ENCODE data around the gene IL25. TPM values are rescaled to one million over a fixed set of nuclear protein-coding genes. Genes with fewer than 3 reads are reported as not detected.

IL25 gene
- total RNA-seq, 2 donors from 2014 or later: not detected

DNA sequence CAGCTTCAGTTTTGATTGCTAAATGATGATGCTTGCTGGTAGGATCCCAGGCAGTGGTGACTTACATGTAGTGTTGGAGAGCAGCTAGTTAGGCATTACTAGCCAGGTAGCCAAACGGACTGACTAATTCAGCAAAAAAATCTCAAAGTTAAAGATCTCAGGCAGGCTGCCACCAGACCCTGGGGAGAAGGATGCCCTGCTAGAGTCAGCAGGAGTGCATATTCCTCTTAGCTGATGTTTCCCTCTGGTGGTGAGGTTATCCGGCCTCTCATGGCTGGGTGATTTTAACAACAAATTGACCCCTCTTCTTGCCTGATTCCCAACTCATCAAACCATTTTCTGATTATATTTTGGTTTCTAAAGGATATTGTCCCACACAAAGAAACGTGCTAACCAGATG is 10.4 kb upstream of the IL25 start:
- H3K36me3 Mint-ChIP-seq: no peaks in the 10 kb centered on the region
- ATAC-seq: no peak
- H3K9me3 Mint-ChIP-seq: no peaks in the 10 kb centered on the region
- H3K27ac Mint-ChIP-seq: no peak overlapping the region
- DNase-seq (ENCODE audit: low spot score in 2 of 2): no peak

DNA sequence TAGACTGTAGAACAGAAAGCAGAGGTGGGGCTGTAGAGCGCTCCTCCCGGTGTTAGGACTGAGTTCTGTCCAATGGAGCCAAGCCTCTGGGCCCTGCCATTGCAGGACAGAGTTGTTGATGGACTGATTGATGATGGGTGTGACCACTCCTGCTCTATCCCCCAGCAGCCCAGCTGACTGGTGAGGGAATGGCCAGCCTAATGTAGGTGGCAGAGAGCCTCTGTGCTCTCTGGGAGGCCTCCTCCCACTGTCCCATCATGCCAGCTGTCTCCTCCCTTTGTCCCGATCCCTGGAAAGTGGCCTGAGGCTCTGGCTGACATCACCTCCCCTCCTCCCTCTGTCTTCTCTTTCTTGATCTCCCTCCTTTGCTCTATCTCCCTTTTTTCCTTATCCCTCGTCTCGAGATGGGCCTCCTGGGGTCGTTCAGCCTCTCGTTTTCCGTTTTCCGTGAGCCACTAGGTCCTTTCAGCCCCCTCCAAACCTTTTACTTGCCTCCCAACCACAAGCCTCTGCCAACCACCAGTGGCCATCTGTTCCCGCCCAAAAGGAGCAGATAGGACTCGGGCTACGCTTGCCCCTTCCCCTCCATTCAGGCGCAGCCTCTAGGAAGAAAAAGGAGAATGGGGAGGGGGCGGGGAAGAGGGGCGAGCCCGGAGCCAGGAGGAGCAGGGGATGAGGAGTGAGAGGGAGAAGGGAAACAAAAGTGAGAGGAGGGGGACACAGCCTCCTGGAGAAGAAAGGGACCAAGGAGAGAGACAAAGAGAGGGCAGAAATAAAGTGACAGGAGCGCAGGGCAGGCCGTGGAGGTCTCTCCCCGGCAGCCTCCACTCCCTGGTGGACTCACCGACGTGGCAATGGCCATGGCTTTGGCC is 8.2 kb upstream of the IL25 start:
- no peak overlapping the region for H3K27ac Mint-ChIP-seq
- DNase-seq (ENCODE audit: low spot score in 2 of 2): no peak
- no peaks in the 10 kb centered on the region for H3K9me3 Mint-ChIP-seq
- ATAC-seq: no peak
- H3K36me3 Mint-ChIP-seq: no peaks in the 10 kb centered on the region

DNA sequence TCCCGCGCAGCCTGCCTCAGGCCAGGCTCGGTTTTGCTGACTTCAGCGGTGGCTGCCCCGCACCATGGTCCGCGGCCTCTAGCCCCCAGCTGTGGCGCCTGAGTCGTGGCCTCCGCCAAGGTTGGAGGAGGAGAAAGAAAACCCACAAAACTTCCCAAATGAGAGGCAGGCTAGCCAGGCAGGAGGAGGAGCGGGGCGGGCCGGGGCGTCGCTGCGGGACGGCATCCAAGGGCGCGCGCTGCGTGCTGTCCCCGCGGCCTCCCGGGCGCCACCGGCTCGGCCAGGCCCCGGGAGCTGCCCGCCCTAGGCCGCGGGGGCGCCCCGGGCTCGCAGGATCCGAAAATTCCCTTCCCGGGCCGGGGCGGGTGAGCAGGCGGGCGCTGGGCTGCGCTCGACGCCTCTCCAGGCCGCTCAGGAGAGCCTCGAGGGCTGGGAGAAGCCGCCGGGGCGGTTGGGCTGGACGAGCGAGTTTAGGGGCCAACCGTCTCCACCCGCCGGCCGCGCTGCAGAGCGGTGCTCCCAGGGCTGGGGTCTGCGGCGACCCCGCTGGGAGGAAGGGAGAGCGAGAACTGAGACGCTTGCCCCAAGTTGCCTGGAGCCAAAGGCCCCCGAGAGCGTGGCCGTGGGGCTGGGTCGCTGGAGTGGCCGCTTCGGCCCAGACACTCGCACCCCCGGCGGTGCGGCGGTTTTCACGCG is 7.4 kb upstream of the IL25 start, which contains the start of gene EFS:
Gene EFS (minus strand): TSS at position 137 of the 696 bp plus-strand sequence. CDS start 147 bp downstream, outside the sequence.
- H3K36me3 Mint-ChIP-seq: no peaks in the 10 kb centered on the region
- DNase-seq (ENCODE audit: low spot score in 2 of 2) (no peak), ATAC-seq (no peak)
- no peak within 1 kb of the TSS for H3K27ac Mint-ChIP-seq
- no peaks in the 10 kb centered on the region for H3K9me3 Mint-ChIP-seq

DNA sequence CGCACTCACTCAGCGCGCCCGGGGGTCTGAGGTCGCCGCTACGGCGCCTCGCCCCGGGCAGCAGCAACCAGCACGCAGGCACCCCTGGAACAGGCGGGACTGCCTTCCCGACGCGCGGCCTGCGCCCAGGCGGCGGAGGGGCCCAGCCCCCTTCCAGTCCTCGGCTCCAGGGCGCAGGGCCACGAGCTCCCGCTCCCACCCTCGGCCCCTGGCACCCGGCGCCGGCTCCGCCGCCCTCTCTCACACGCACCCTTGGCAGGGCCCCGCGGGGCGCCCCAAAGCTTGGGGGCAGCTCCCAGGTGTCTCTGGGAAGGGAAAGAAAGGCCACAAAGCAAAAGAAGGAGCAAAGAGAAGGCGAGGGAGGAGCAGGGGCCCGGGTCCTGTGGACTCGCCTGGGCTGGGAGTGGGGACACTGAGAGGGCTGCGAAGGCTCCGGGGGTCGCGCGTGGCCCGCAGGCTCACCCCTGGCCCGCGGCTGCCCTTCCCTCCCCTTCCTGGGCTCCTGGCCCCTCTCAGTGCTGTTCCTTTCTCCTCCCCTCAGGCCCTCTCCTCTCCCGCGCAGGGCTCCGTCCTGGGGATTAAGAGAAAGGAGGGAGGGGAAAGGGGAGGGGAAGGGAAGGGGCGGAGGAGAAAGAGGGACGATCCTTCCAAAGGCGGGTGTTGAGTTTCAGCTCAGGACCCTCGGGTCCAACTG is 6.7 kb upstream of the IL25 start:
- Mint-ChIP-seq H3K27ac (no peak overlapping the region), H3K36me3 (no peaks in the 10 kb centered on the region), H3K9me3 (no peaks in the 10 kb centered on the region)
- no peak for ATAC-seq
- no peak for DNase-seq (ENCODE audit: low spot score in 2 of 2)

DNA sequence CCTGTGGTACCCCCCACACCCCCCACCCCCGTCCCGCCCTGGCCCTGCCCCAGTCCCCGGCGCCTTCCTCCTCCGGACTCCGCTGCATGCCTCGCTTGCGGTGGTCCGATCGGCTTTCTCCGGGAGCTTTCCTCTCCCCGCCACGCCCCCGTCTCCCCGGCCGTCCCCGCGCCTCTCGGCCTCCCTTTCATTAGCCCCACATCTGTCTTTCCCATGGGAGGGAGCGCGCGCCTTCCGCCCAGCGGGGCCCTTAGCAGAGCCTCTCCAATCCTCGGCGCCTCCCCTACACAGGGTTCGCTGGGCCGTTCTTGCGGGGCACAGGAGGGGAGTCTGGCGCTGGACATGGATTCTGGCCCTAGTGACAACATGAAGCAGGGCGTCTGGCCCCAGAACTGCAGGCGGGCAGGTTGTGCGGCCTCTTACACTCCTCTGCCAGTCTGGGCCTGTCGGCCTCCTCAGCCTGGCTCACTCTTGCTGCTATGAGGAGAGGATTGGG is 6.1 kb upstream of the IL25 start:
- H3K36me3 Mint-ChIP-seq: no peaks in the 10 kb centered on the region
- DNase-seq (ENCODE audit: low spot score in 2 of 2): no peak
- ATAC-seq: no peak
- no peaks in the 10 kb centered on the region for H3K9me3 Mint-ChIP-seq
- no peak overlapping the region for H3K27ac Mint-ChIP-seq

DNA sequence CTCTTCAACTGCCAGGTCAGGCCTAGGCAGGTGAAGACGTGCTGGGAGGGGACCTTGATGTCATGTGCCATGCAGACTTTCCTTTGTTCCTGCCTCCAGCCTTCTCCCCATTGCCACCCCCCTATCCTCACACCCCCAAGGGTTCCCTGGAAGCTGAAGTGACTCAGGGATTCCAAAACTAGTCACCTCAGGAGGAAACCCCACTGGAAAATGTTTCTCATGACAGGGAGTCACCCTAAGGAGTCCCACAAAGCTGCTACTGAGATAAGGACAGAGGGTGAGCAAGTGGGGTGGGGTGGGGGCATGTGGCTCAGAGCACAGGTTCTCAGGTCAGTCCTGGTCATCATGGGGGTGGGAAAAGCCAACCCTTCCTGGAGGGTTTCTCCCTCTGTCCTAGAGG is 2.4 kb upstream of the IL25 start:
- Mint-ChIP-seq H3K9me3 (no peaks in the 10 kb centered on the region), H3K36me3 (no peaks in the 10 kb centered on the region), H3K27ac (no peak overlapping the region)
- no peak for DNase-seq (ENCODE audit: low spot score in 2 of 2)
- peak in 1 of 2 donors; percentile 20 for ATAC-seq

DNA sequence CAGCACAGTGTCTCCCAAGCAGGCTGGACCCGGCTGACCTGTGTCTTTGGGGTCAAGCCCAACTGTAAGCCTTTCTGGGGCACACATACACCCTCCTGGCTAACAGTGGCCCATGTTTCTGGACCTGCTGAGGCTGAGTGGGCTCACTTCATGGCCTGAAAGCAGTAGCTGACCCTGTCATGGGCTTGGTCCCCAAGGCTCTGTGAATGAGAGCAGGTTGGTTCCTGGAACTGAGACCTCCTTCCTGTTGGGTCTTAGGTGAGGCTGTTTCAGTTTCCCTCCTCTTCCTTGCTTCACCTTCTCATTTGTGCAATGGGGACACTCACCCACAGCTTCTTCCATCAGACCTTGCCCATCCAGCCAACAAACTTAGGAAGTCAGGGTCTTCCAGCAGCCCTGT is 744 bp upstream of the IL25 start:
- ATAC-seq: no peak
- H3K36me3 Mint-ChIP-seq: no peaks in the 10 kb centered on the region

DNA sequence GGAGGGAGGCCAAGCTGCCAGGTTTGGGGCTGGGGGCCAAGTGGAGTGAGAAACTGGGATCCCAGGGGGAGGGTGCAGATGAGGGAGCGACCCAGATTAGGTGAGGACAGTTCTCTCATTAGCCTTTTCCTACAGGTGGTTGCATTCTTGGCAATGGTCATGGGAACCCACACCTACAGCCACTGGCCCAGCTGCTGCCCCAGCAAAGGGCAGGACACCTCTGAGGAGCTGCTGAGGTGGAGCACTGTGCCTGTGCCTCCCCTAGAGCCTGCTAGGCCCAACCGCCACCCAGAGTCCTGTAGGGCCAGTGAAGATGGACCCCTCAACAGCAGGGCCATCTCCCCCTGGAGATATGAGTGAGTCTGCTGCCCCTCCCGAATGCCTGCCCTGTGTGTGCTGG is 432 bp downstream of the IL25 start:
- DNase-seq (ENCODE audit: low spot score in 2 of 2): no peak
- ATAC-seq: no peak
- Mint-ChIP-seq H3K9me3 (no peaks in the 10 kb centered on the region), H3K36me3 (no peaks in the 10 kb centered on the region), H3K27ac (no peak overlapping the region)

More for the DNA sequence above, 744 bp upstream of the IL25 start:
- Mint-ChIP-seq H3K27ac (no peak overlapping the region), H3K9me3 (no peaks in the 10 kb centered on the region)
- no peak for DNase-seq (ENCODE audit: low spot score in 2 of 2)

DNA sequence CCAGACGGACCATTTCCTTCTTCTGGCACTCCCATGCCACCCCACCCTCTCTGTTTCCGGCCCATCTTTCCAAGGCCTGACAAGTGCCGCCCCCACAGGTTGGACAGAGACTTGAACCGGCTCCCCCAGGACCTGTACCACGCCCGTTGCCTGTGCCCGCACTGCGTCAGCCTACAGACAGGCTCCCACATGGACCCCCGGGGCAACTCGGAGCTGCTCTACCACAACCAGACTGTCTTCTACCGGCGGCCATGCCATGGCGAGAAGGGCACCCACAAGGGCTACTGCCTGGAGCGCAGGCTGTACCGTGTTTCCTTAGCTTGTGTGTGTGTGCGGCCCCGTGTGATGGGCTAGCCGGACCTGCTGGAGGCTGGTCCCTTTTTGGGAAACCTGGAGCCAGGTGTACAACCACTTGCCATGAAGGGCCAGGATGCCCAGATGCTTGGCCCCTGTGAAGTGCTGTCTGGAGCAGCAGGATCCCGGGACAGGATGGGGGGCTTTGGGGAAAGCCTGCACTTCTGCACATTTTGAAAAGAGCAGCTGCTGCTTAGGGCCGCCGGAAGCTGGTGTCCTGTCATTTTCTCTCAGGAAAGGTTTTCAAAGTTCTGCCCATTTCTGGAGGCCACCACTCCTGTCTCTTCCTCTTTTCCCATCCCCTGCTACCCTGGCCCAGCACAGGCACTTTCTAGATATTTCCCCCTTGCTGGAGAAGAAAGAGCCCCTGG is 3.1 kb downstream of the IL25 start:
- H3K27ac Mint-ChIP-seq: no peak overlapping the region
- no peak for DNase-seq (ENCODE audit: low spot score in 2 of 2)

DNA sequence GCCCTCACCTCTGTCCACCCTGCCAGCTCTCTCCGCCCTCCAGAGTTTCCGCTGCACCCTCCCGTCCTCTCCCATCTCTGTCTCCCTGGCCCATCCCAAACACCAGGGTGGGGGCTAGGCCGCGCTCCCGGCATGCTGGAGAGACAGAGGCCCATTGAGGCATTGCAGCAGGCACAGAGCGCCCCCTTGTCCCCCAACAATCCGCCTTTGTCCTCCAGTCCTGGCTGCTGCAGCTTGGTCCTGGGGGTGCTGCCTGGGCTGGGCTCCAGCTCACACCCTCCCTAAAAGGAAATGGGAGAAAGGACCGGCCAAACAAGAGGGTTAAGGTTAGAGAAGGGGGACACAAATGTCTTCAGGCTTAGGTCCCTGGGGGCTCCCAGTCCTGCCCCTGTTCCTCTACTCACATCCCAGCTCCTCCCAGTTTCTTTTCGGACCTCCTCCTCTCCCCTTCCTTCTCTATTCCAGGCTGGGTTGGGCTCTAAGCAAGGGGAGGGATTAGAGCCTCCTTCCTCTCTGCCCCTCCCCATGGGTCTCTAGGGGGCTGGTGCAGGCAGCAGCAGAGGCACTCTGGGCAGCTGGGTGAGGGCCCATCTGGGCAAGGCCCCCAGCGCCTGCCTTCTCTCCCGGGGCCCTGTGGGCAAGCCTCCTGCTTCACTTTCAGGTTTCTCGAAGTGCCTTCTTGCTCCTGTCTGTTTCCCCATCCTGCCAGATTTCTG is 4.0 kb downstream of the IL25 start, which contains the start of gene CMTM5:
Gene CMTM5 (plus strand): TSS at position 565 of the 716 bp plus-strand sequence. CDS start 206 bp downstream, outside the sequence.
- ATAC-seq (no peak), DNase-seq (ENCODE audit: low spot score in 2 of 2) (no peak)
- Mint-ChIP-seq H3K9me3 (no peaks in the 10 kb centered on the region), H3K27ac (peak within 1 kb of the TSS in 1 of 2 donors; percentile 69), H3K36me3 (no peaks in the 10 kb centered on the region)

More for the DNA sequence above, 3.1 kb downstream of the IL25 start:
- Mint-ChIP-seq H3K36me3 (no peaks in the 10 kb centered on the region), H3K9me3 (no peaks in the 10 kb centered on the region)
- ATAC-seq: no peak

DNA sequence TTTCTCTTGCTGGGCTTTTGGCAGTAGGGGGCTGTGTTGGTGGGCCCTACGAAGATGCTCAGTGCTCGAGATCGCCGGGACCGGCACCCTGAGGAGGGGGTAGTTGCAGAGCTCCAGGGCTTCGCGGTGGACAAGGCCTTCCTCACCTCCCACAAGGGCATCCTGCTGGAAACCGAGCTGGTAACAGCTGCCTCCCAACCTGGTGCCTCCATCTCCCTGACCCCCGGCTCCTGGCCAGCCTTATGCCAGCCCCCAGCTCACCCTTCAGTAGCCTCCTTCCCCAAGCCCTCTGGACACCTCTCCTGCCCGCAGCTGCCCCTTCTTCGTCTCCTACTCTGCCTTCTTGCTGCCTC is 4.6 kb downstream of the IL25 start:
- no peak for DNase-seq (ENCODE audit: low spot score in 2 of 2)
- Mint-ChIP-seq H3K27ac (peak overlapping the region in 1 of 2 donors; percentile 69), H3K9me3 (no peaks in the 10 kb centered on the region), H3K36me3 (no peaks in the 10 kb centered on the region)
- no peak for ATAC-seq

DNA sequence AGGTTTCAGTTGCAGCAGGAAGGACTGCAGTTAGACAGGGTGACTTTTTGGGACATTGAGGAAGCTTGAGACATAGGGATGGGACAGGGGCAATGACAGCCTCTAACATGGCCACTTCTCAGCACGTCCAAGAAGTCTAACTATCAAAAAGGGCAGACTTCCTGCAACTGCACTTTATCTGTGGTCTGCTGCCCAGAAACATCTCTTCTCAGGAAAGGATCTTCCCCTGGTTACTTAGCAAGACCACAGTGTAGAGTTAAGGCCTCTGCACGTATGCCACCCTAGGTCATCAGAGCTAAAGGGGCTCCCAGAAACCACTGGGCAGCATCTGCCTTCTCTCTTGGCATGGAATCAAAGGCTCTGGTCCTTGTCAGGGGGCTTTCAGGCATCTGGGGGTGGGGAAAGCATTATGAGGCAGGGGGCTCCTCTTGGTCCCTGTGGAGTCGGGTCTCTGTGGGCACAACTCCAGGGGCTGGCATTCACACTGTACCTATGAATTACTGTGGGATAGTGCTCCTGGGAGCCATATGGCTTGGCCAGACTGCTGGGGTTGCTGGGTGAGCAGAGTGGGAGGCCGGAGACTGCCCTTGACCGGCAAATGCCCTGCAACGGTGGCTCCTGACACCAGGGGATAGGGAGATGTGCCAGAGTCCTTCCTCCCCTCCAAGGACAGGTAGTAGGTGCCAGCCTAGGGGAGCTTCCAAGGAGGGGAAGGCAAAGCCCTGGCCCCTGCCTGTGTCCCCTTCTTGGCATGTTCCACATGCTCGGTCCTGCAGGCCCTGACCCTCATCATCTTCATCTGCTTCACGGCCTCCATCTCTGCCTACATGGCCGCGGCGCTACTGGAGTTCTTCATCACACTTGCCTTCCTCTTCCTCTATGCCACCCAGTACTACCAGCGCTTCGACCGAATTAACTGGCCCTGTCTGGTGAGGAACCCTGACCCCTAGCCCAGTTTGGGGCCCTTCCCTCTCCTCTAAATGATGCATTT is 5.3 kb downstream of the IL25 start:
- Mint-ChIP-seq H3K27ac (peak overlapping the region in 1 of 2 donors; percentile 69), H3K36me3 (no peaks in the 10 kb centered on the region), H3K9me3 (no peaks in the 10 kb centered on the region)
- ATAC-seq: no peak
- no peak for DNase-seq (ENCODE audit: low spot score in 2 of 2)

DNA sequence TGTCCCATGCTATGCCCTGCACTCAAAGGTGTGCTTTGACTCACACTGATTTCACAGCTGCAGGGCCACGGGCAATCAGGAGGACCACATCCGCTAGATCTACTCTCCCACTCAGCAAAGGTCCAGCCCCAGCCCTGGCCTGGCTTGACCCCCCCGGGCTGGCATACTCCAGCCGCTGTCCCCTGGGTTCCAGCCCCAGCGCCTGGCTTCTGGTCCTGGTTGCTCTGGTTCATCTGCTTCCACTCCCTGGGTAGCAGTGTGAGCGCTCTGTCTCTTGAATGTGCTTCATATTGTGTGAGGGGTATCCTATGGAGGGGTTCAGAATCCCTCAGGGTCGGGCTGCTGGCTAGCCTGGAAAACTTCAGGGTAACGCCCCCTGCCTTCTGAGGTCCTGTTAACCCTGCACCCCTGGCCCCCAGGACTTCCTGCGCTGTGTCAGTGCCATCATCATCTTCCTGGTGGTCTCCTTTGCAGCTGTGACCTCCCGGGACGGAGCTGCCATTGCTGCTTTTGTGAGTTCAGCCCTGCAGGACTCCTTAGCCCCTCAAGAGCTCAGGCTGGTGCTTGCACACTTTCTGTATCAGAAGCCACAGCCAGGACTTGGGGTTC is 6.1 kb downstream of the IL25 start:
- no peak for DNase-seq (ENCODE audit: low spot score in 2 of 2)
- no peak for ATAC-seq
- H3K36me3 Mint-ChIP-seq: no peaks in the 10 kb centered on the region
- no peaks in the 10 kb centered on the region for H3K9me3 Mint-ChIP-seq
- peak overlapping the region in 1 of 2 donors; percentile 1 for H3K27ac Mint-ChIP-seq

DNA sequence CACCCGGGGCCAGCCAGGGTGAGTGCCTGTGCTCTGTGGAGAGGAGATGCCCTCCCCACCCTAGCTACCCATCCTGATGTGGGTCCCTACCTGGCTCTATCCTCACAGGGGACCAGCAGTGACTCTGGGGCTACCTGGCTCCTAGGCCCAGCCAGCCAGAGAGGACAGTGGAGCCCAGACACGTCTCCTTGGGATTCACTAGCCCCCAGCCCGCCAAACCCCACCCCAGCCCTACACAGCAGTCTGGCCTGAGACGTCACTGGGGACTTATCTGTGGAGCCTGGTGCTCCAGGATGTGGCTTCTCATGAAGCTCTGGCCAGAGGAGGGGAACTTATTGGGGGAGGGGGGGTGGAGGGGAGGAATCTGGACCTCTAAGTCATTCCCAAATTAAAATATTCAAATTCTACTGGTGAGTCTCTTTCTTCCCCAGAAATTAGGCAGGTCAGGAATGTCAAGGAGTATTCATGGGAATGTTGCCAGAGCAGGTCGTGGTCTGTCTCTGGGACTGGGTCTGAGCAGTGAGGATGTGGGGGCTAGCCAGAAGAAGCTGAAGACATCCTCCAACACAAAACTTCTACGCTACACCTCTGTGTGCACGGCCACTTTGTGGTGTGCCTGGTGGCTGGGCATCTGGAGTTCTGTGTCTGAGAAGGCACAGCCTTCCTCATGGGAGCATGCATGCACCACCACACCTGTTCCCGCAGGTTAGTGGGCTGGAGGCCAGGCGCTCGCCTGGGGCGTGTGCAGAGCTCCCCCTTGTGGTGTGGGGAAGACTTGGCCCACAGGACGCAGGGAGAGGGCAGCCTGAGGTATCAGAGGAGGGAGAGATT is 7.0 kb downstream of the IL25 start:
- DNase-seq (ENCODE audit: low spot score in 2 of 2) (peak in 1 of 2 donors; percentile 76), ATAC-seq (peak; percentile 88 to 93)
- no peaks in the 10 kb centered on the region for H3K9me3 Mint-ChIP-seq
- no peak overlapping the region for H3K27ac Mint-ChIP-seq
- no peaks in the 10 kb centered on the region for H3K36me3 Mint-ChIP-seq
